IMR-90 (cell line): Measurements from ENCODE around the gene CLCNKA.

ENCODE experiments used
- CEBPB ChIP-seq: IDR thresholded peaks from 2 replicates; pipeline ENCODE4 v1.6.1; 2012; ENCODE audit warnings: low read depth, low read length, improper control_type of control experiment
- POLR2A ChIP-seq: IDR thresholded peaks from 2 replicates; pipeline ENCODE4 v1.6.1; 2012; ENCODE audit warnings: mild to moderate bottlenecking, low read depth, low read length

GRCh38 chr1:16047791-16048475 lies 26.1 kb downstream of the CLCNKA start:
- no peak for TF ChIP-seq POLR2A
- no peak for TF ChIP-seq CEBPB
